Measurements from ENCODE around the gene CDC42BPB. TPM values are rescaled to one million over a fixed set of nuclear protein-coding genes. Genes with fewer than 3 reads are reported as not detected.

CDC42BPB gene
- total RNA-seq, 1 donor from 2014 or later, result 68.4 TPM

DNA sequence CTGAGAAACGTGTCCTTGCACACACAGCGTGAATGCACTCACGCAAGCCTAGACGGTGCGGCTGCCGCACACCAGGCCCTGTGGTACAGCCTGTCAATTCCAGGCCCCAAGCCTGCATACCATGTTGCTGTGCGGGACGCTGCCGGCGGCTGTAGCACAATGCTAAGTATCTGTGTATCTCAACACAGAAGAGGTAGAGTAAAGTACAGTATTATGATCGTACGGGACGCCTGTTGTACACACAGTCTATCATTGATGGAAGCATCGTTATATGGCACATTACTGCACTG, 89.9 kb downstream of the CDC42BPB start:
- TF ChIP-seq, protein P1, sequence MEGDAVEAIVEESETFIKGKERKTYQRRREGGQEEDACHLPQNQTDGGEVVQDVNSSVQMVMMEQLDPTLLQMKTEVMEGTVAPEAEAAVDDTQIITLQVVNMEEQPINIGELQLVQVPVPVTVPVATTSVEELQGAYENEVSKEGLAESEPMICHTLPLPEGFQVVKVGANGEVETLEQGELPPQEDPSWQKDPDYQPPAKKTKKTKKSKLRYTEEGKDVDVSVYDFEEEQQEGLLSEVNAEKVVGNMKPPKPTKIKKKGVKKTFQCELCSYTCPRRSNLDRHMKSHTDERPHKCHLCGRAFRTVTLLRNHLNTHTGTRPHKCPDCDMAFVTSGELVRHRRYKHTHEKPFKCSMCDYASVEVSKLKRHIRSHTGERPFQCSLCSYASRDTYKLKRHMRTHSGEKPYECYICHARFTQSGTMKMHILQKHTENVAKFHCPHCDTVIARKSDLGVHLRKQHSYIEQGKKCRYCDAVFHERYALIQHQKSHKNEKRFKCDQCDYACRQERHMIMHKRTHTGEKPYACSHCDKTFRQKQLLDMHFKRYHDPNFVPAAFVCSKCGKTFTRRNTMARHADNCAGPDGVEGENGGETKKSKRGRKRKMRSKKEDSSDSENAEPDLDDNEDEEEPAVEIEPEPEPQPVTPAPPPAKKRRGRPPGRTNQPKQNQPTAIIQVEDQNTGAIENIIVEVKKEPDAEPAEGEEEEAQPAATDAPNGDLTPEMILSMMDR (conservative IDR thresholded peaks at IDR 0.05; ENCODE audit: low read depth, low read length), result no peak
- no peak for DNase-seq (ENCODE audit: low read depth)

GRCh38 chr14:102966681-102967505, 90.5 kb downstream of the CDC42BPB start:
- no peak overlapping the region for H3K4me3 ChIP-seq (ENCODE audit: low read depth, low read length)
- DNase-seq (ENCODE audit: low read depth), result no peak
- TF ChIP-seq, protein P1 (conservative IDR thresholded peaks at IDR 0.05; ENCODE audit: low read depth, low read length), result no peak

More for the DNA sequence above, 89.9 kb downstream of the CDC42BPB start:
- no peak overlapping the region for H3K4me3 ChIP-seq (ENCODE audit: low read depth, low read length)

GRCh38 chr14:102965971-102966655, 91.2 kb downstream of the CDC42BPB start:
- DNase-seq (ENCODE audit: low read depth), result no peak
- no peak overlapping the region for H3K4me3 ChIP-seq (ENCODE audit: low read depth, low read length)
- TF ChIP-seq, protein P1 (conservative IDR thresholded peaks at IDR 0.05; ENCODE audit: low read depth, low read length), result no peak

- TF ChIP-seq, protein P1 (conservative IDR thresholded peaks at IDR 0.05; ENCODE audit: low read depth, low read length), result no peak
- no peak overlapping the region for H3K4me3 ChIP-seq (ENCODE audit: low read depth, low read length)
- no peak for DNase-seq (ENCODE audit: low read depth)
These were observed 92.1 kb downstream of the CDC42BPB start for GRCh38 chr14:102965282-102965681.

- no peak overlapping the region for H3K4me3 ChIP-seq (ENCODE audit: low read depth, low read length)
- DNase-seq (ENCODE audit: low read depth), result no peak
- TF ChIP-seq, protein P1 (conservative IDR thresholded peaks at IDR 0.05; ENCODE audit: low read depth, low read length), result no peak
These were observed 93.1 kb downstream of the CDC42BPB start for GRCh38 chr14:102964152-102964730.

DNA sequence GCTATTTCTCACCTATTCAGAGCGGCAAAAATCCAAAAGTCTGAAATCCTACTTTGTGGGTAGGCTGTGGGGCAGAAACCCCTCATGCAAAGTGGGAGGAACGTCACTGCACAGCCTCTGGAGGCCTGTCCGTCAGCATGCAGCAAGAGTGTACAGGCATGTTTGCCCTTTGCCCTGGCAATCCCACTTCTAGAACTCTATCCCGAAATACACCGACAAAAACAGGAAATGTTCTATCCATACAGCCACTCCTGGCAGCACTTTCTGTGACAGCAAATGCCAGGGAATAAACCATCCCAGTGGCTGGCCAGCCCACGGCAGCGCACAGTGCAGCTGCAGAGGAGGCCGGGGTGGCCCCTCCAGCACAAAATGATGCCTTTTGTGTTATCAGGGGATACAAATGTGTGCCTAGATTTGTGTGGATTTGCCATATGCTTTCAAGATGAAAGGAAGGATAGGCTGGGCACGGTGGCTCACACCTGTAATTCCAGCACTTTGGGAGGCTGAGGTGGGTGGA, 95.2 kb downstream of the CDC42BPB start:
- no peak overlapping the region for H3K4me3 ChIP-seq (ENCODE audit: low read depth, low read length)
- TF ChIP-seq, protein P1 (conservative IDR thresholded peaks at IDR 0.05; ENCODE audit: low read depth, low read length), result no peak
- DNase-seq (ENCODE audit: low read depth), result no peak

All from epithelial cell of proximal tubule (primary cell).